Spleen (tissue), 11 donors: ENCODE results near the gene NCOA1. TPM values are rescaled to one million over a fixed set of nuclear protein-coding genes. Genes with fewer than 3 reads are reported as not detected.
"Not testable (repeated sequence)": the region's sequence is repeated elsewhere in the genome, so short reads cannot be mapped to it uniquely, and the experiment has no call there.

Experiments
- DNase-seq: peaks from one replicate; pipeline ENCODE4 v3.0.0-alpha.2; 2020
- H3K27ac ChIP-seq, 8 donors: fragments of 200-600 bp; sonication (generic) in 7 of 8; 1 replicate in 4 of 8; 2 replicates in 4 of 8; pipeline versions ENCODE4 v1.5.0 to v1.8.0; 2016 to 2021; ENCODE audit warnings: inconsistent platforms in 4 of 8, mild to moderate bottlenecking in 4 of 8, moderate library complexity in 1 of 8
- H3K27me3 ChIP-seq, 7 donors: fragments of 200-600 bp; sonication (generic) in 6 of 7; replicated peaks in 1 of 7; 1 replicate in 4 of 7; 2 replicates in 3 of 7; pipeline versions ENCODE4 v1.5.0 to v1.8.0; 2016 to 2021; ENCODE audit warnings: inconsistent platforms in 3 of 7, mild to moderate bottlenecking in 1 of 7
- H3K36me3 ChIP-seq, 6 donors: fragments of 200-600 bp; sonication (generic) in 5 of 6; 1 replicate in 4 of 6; 2 replicates in 2 of 6; pipeline versions ENCODE4 v1.5.0 to v1.8.0; 2016 to 2021; ENCODE audit warnings: inconsistent platforms in 2 of 6
- H3K4me1 ChIP-seq, 6 donors: fragments of 200-600 bp; sonication (generic) in 5 of 6; 1 replicate in 3 of 6; 2 replicates in 3 of 6; pipeline versions ENCODE4 v1.5.0 to v1.8.0; 2016 to 2021; ENCODE audit warnings: inconsistent platforms in 3 of 6
- H3K4me3 ChIP-seq, 8 donors: fragments of 200-600 bp; sonication (generic) in 7 of 8; 1 replicate in 4 of 8; 2 replicates in 4 of 8; pipeline versions ENCODE4 v1.5.0 to v1.8.0; 2016 to 2021; ENCODE audit warnings: inconsistent platforms in 4 of 8, mild to moderate bottlenecking in 4 of 8, moderate library complexity in 2 of 8
- H3K9me3 ChIP-seq, 8 donors: fragments of 200-600 bp; sonication (generic) in 7 of 8; 1 replicate in 4 of 8; 2 replicates in 4 of 8; pipeline versions ENCODE4 v1.5.0 to v1.8.0; 2016 to 2021; ENCODE audit warnings: inconsistent platforms in 4 of 8
- CTCF ChIP-seq, 11 experiments: fragments of 200-600 bp in 7 of 11; fragments of 450-650 bp in 4 of 11; sonication (generic) in 4 of 11; IDR thresholded peaks in 8 of 11; conservative IDR thresholded peaks in 3 of 11; 1 replicate in 7 of 11; 2 replicates in 4 of 11; pipeline versions ENCODE4 v1.4.0 to v1.8.0; 2016 to 2021; ENCODE audit warnings: antibody characterized with exemption in 11 of 11, inconsistent platforms in 4 of 11, mild to moderate bottlenecking in 1 of 11
- POLR2A ChIP-seq, 3 donors: fragments of 450-650 bp; IDR thresholded peaks; one replicate each; pipeline ENCODE4 v1.5.1; 2017; ENCODE audit warnings: antibody characterized with exemption in 3 of 3, mild to moderate bottlenecking in 1 of 3
- POLR2AphosphoS5 ChIP-seq, 3 donors: sonication (generic); formaldehyde crosslinking; IDR thresholded peaks; one replicate each; pipeline ENCODE4 v1.5.1; 2017; ENCODE audit warnings: antibody characterized with exemption in 3 of 3
- WGBS, 5 donors: extraction: QIAGEN DNeasy Blood & Tissue Kit in 3 of 5; methylation state at CpG; one replicate each; pipeline versions ENCODE4 v1.1.5 to v1.1.7; 2013 to 2018; 5-methylcytosine and 5-hydroxymethylcytosine counted together
- intact Hi-C: fragments of 100-400 bp; cut with DNase I; formaldehyde crosslinking; loops from one replicate; pipeline ENCODE4 v1.15.0; 2023; ENCODE audit warnings: low total_unique reads
- polyA plus RNA-seq, 3 donors: library from polyadenylated mRNA; stranded (reverse); fragments of 200-250 nt; gene quantifications; one replicate each; pipeline ENCODE4 v1.2.1, GENCODE V29; 2013
- total RNA-seq, 7 donors: library from RNA; depleted of rRNA in 3 of 7; stranded (reverse); fragments of >200 nt in 3 of 7; fragmentation: NEBNext Ultra II Directional in 4 of 7; extraction: Animal tissue kit (Norgen Biotek cat#: 25700) in 4 of 7; gene quantifications; one replicate each; pipeline versions ENCODE4 v1.1.0 to v1.2.1, GENCODE V29; 2016 to 2021
- donor health status: healthy with polysubstance abuse.
- donor health status: DM: no; HTN: no; CAD: no; lungs with moderate emphysema.
- donor health status: DM: no; HTN: no; CAD: no.
- donor health status: Bipolar disorder and iron deficiency.
- donor health status: healthy.
- donor health status: DM: no; HTN: no; CAD: no.
- donor health status: DM: yes; HTN: yes; CAD: no.

The NCOA1 gene
- total and polyA plus RNA-seq, 10 donors, result 4.4 to 73.6 (median 54.4) TPM

- TF ChIP-seq POLR2AphosphoS5 (IDR thresholded peaks at IDR 0.05), result no peak
- TF ChIP-seq CTCF (IDR thresholded peaks at IDR 0.05 in 8 of 11, conservative IDR thresholded peaks at IDR 0.05 in 3 of 11), result no peak
- no peaks in the 10 kb centered on the region for H3K9me3 ChIP-seq
- peaks cover 4 to 50% (median 22%) of the 10 kb centered on the region in 6 donors for H3K4me1 ChIP-seq
- H3K27me3 ChIP-seq, result no peaks in the 10 kb centered on the region
- intact Hi-C loops, result no loop called here
- no peak for DNase-seq
- WGBS, 5 donors, result 3 to 13% (median 8%) methylated on average over 12 to 14 of the region's 14 CpGs
- H3K27ac ChIP-seq, result peak overlapping the region in 6 of 8 donors; percentile 98 to 99 (median 98)
- peaks cover 0 to 32% (median 5%) of the 10 kb centered on the region in 6 donors for H3K36me3 ChIP-seq
- H3K4me3 ChIP-seq, result peak overlapping the region; percentile 66 to 93 (median 86)
Measured at GRCh38 chr2:24793761-24794435, 302.8 kb downstream of the NCOA1 start.

- intact Hi-C loops, result no loop called here
- Histone ChIP-seq H3K36me3 (peaks cover 0 to 28% (median 5%) of the 10 kb centered on the region in 6 donors), H3K27me3 (no peaks in the 10 kb centered on the region), H3K27ac (no peak overlapping the region), H3K9me3 (no peaks in the 10 kb centered on the region), H3K4me3 (no peak overlapping the region), H3K4me1 (peaks cover 0 to 24% (median 10%) of the 10 kb centered on the region in 6 donors)
- WGBS, 5 donors, result 91 to 99% (median 97%) methylated on average over 2 of the region's 2 CpGs
- no peak for DNase-seq
- no peak for TF ChIP-seq CTCF (IDR thresholded peaks at IDR 0.05 in 8 of 11, conservative IDR thresholded peaks at IDR 0.05 in 3 of 11)
- no peak for TF ChIP-seq POLR2A (IDR thresholded peaks at IDR 0.05)
- no peak for TF ChIP-seq POLR2AphosphoS5 (IDR thresholded peaks at IDR 0.05)
Measured at GRCh38 chr2:24797644-24798043, 306.6 kb downstream of the NCOA1 start.

GRCh38 chr2:24800487-24800886 is 309.4 kb downstream of the NCOA1 start:
- H3K9me3 ChIP-seq, H3K27ac ChIP-seq, DNase-seq, H3K4me1 ChIP-seq, H3K4me3 ChIP-seq, intact Hi-C loops, H3K27me3 ChIP-seq: not testable (repeated sequence)
- WGBS, 5 donors, result 90 to 99% (median 97%) methylated on average over 3 to 5 of the region's 5 CpGs
- H3K36me3 ChIP-seq, result peaks cover 0 to 21% (median 5%) of the 10 kb centered on the region in 6 donors

- peaks cover 0 to 16% (median 0%) of the 10 kb centered on the region in 6 donors for H3K36me3 ChIP-seq
- H3K9me3 ChIP-seq, intact Hi-C loops, H3K4me1 ChIP-seq, H3K27ac ChIP-seq, DNase-seq, H3K27me3 ChIP-seq, H3K4me3 ChIP-seq: not testable (repeated sequence)
- 91 to 96% (median 96%) methylated on average over 22 to 25 of the region's 25 CpGs for WGBS, 5 donors
Measured at GRCh38 chr2:24805811-24806660, 315.0 kb downstream of the NCOA1 start.

GRCh38 chr2:24806661-24807036 is 315.6 kb downstream of the NCOA1 start:
- Histone ChIP-seq H3K4me3 (no peak overlapping the region), H3K9me3 (peaks cover 0 to 10% (median 8%) of the 10 kb centered on the region in 8 donors), H3K4me1 (peaks cover 0 to 5% (median 0%) of the 10 kb centered on the region in 6 donors), H3K27me3 (no peaks in the 10 kb centered on the region), H3K36me3 (peaks cover 0 to 16% (median 0%) of the 10 kb centered on the region in 6 donors), H3K27ac (no peak overlapping the region)
- no peak for TF ChIP-seq CTCF (IDR thresholded peaks at IDR 0.05 in 8 of 11, conservative IDR thresholded peaks at IDR 0.05 in 3 of 11)
- TF ChIP-seq POLR2A (IDR thresholded peaks at IDR 0.05), result no peak
- TF ChIP-seq POLR2AphosphoS5 (IDR thresholded peaks at IDR 0.05), result no peak
- no peak for DNase-seq
- intact Hi-C loops, result no loop called here
